Peyer's patch (tissue), 4 donors: Measurements from ENCODE around the gene SEMA3D.

Experiments used
- POLR2A ChIP-seq, 2 donors: fragments of 450-650 bp; IDR thresholded peaks; one replicate each; pipeline ENCODE4 v1.5.1; 2017; ENCODE audit warnings: antibody characterized with exemption in 2 of 2, mild to moderate bottlenecking in 2 of 2, moderate library complexity in 2 of 2
- TF ChIP-seq, protein P1 (sequence below), 6 experiments: fragments of 450-650 bp in 4 of 6; fragments of 200-600 bp in 2 of 6; sonication (generic) in 1 of 6; IDR thresholded peaks; one replicate each; pipeline ENCODE4 v1.5.1; 2017 to 2019; ENCODE audit warnings: antibody characterized with exemption in 6 of 6, mild to moderate bottlenecking in 3 of 6, moderate library complexity in 1 of 6

DNA sequence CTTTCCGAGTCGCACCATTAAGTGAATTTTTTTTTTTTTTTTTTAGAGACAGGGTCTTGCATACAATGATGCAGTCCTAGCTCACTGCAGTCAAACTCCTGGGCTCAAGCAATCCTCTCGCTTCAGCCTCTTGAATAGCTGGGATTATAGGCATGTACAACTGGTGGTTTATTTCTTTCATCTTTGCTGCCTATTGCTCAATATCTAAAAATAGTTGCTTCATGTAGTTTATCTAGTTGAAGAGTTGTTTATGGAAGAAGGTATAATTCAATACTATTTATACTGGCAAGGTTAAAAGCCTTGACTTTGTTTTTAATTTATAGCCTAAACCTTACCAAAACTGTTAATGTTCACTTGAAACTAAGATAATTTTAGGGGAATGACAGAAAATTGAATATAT is 66.9 kb downstream of the SEMA3D start:
- TF ChIP-seq, protein P1, sequence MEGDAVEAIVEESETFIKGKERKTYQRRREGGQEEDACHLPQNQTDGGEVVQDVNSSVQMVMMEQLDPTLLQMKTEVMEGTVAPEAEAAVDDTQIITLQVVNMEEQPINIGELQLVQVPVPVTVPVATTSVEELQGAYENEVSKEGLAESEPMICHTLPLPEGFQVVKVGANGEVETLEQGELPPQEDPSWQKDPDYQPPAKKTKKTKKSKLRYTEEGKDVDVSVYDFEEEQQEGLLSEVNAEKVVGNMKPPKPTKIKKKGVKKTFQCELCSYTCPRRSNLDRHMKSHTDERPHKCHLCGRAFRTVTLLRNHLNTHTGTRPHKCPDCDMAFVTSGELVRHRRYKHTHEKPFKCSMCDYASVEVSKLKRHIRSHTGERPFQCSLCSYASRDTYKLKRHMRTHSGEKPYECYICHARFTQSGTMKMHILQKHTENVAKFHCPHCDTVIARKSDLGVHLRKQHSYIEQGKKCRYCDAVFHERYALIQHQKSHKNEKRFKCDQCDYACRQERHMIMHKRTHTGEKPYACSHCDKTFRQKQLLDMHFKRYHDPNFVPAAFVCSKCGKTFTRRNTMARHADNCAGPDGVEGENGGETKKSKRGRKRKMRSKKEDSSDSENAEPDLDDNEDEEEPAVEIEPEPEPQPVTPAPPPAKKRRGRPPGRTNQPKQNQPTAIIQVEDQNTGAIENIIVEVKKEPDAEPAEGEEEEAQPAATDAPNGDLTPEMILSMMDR (IDR thresholded peaks at IDR 0.05) = no peak
- no peak for TF ChIP-seq POLR2A (IDR thresholded peaks at IDR 0.05)
